ENCODE data around the gene CNOT2. TPM values are rescaled to one million over a fixed set of nuclear protein-coding genes. Genes with fewer than 3 reads are reported as not detected.
"Not testable (repeated sequence)": the region's sequence is repeated elsewhere in the genome, so short reads cannot be mapped to it uniquely, and the experiment has no call there.

CNOT2 gene
- total RNA-seq, 6 donors from 2014 or later: 44.1 to 188 (median 98.7) TPM

DNA sequence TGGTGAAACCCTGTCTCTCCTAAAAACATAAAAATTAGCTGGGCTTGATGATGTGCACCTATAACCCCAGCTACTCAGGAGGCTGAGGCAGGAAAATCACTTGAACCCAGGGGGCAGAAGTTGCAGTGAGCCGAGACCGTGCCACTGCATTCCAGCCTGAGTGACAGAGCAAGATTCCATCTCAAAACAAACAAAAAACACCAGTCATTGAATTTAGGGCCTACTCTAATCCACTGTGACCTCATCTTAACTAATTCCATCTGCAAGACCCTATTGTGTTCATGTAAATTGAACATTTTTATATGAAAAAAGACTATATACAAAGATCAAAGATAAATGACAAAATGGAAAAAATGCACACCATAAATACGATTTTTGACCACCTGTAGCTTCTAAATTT, 140.7 kb downstream of the CNOT2 start:
- WGBS, 2 donors: 81 to 84% methylated on average over 3 of the region's 3 CpGs
- no peaks in the 10 kb centered on the region for H3K4me1 ChIP-seq

DNA sequence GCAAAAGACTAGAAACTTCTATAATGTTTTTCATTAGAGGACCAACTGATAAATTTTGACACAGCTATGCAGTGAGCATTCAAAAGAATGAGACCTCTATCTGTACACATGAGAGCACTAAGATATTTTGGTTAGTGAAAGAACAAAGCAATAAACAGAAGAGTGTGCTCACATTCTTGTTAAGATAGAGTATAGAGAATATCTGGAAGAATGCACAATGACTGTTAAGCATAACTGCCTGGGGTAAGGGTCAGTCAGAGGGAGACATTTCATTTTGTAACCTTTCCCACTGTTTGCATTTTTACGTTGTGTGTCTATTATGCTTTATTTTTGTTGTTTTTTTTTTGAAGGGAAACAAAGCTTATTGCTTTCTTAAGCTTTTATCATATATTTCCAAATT, 143.5 kb downstream of the CNOT2 start:
- WGBS, 2 donors: 77 to 98% methylated on average over 1 of the region's 1 CpG
- Histone ChIP-seq H3K27me3 (no peaks in the 10 kb centered on the region), H3K4me1 (no peaks in the 10 kb centered on the region), H3K4me3 (no peak overlapping the region), H3K36me3 (no peaks in the 10 kb centered on the region), H3K9me3 (peaks cover 0 to 5% (median 0%) of the 10 kb centered on the region in 4 donors), H3K27ac (no peak overlapping the region)
- TF ChIP-seq POLR2AphosphoS5 (IDR thresholded peaks at IDR 0.05) (no peak), EP300 (IDR thresholded peaks at IDR 0.05) (no peak), POLR2A (IDR thresholded peaks at IDR 0.05) (no peak)
- TF ChIP-seq, protein P1, sequence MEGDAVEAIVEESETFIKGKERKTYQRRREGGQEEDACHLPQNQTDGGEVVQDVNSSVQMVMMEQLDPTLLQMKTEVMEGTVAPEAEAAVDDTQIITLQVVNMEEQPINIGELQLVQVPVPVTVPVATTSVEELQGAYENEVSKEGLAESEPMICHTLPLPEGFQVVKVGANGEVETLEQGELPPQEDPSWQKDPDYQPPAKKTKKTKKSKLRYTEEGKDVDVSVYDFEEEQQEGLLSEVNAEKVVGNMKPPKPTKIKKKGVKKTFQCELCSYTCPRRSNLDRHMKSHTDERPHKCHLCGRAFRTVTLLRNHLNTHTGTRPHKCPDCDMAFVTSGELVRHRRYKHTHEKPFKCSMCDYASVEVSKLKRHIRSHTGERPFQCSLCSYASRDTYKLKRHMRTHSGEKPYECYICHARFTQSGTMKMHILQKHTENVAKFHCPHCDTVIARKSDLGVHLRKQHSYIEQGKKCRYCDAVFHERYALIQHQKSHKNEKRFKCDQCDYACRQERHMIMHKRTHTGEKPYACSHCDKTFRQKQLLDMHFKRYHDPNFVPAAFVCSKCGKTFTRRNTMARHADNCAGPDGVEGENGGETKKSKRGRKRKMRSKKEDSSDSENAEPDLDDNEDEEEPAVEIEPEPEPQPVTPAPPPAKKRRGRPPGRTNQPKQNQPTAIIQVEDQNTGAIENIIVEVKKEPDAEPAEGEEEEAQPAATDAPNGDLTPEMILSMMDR (IDR thresholded peaks at IDR 0.05): no peak
- ATAC-seq (ENCODE audit: low FRiP score in 2 of 2) (no peak), DNase-seq (no peak)

More for the DNA sequence above, 140.7 kb downstream of the CNOT2 start:
- Histone ChIP-seq H3K36me3 (no peaks in the 10 kb centered on the region), H3K4me3 (no peak overlapping the region), H3K9me3 (no peaks in the 10 kb centered on the region), H3K27ac (no peak overlapping the region), H3K27me3 (no peaks in the 10 kb centered on the region)
- TF ChIP-seq POLR2A (IDR thresholded peaks at IDR 0.05): no peak
- TF ChIP-seq, protein P1 (IDR thresholded peaks at IDR 0.05): no peak
- ATAC-seq (ENCODE audit: low FRiP score in 2 of 2) (no peak), DNase-seq (no peak)

DNA sequence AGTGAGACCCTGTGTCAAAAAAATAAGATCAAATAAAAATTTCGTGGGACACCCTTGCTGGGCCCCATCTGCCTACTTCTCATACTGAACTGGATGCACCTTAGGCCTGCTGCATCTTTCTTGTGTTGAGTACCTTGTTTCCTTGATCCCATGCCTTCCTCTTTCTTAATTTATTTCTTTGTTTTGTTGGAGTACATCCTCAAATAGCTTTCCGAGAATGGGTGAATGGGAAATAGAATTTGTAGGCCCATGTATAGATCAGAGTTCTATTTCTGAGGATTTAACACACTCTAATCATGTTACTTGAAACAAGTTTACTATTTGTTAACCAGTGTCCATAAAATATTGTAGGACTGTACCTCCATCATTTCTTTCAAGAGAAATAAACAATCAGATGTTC, 146.4 kb downstream of the CNOT2 start:
- H3K4me1 ChIP-seq: no peaks in the 10 kb centered on the region
- no peaks in the 10 kb centered on the region for H3K27me3 ChIP-seq
- H3K27ac ChIP-seq: no peak overlapping the region
- ATAC-seq (ENCODE audit: low FRiP score in 2 of 2) (no peak), DNase-seq (no peak)
- 92% methylated on average over 2 of the region's 2 CpGs for WGBS, 2 donors
- TF ChIP-seq POLR2AphosphoS5 (IDR thresholded peaks at IDR 0.05): no peak
- TF ChIP-seq, protein P1 (IDR thresholded peaks at IDR 0.05): no peak
- TF ChIP-seq EP300 (IDR thresholded peaks at IDR 0.05): no peak
- no peak for TF ChIP-seq POLR2A (IDR thresholded peaks at IDR 0.05)
- H3K36me3 ChIP-seq: no peaks in the 10 kb centered on the region
- H3K9me3 ChIP-seq: peaks cover 0 to 5% (median 0%) of the 10 kb centered on the region in 4 donors
- no peak overlapping the region for H3K4me3 ChIP-seq

DNA sequence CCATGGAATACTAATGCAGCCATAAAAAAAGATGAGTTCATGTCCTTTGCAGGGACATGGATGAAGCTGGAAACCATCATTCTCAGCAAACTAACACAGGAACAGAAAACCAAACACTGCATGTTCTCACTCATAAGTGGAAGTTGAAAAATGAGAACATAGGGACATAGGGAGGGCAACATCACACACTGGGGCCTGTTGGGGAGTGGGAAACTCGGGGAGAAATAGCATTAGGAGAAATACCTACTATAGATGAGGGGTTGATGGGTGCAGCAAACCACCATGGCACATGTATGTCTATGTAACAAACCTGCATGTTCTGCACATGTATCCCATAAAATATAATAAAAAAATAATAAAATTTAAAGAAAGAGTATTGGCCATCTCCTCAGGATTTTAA, 149.4 kb downstream of the CNOT2 start:
- not testable (repeated sequence) for H3K4me3 ChIP-seq; H3K36me3 ChIP-seq; H3K27me3 ChIP-seq; H3K4me1 ChIP-seq; DNase-seq; H3K9me3 ChIP-seq; ATAC-seq (ENCODE audit: low FRiP score in 2 of 2); H3K27ac ChIP-seq
- 62 to 68% methylated on average over 1 of the region's 1 CpG for WGBS, 2 donors

DNA sequence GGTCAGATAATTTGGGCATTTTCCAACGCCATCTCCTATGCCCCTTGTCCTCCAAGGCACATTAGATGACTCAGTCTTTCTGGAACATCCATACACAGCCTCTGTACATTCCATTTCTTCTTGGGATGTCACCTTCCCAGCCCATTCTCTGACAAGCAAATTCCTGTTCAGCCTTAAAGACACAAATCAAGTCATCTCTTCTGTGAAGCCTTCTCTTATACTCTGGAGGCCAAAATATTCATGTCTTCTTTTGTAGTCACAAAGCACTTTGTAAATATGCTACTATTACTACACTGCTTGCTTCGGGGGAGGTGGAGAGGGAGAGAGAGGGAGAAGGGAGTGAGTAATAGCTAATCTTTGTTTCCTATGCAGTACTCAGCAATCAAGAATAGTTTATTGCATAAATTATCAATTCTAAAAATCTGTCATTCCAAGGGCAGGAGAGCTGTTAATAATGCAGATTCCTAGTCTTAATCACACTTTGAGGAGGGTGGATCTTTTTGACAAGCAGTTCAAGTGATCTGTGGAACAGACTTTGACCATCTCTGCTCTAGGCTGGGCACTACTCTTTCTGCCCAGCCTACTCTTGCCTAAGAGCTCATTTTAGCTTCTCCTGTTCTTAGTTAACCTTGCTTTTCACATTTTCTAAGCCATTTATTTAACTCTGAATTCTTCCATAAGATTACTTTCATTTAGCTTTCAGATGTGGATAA, 150.7 kb downstream of the CNOT2 start:
- Histone ChIP-seq H3K27ac (no peak overlapping the region), H3K27me3 (no peaks in the 10 kb centered on the region), H3K9me3 (peaks cover 0 to 5% (median 0%) of the 10 kb centered on the region in 4 donors), H3K4me1 (no peaks in the 10 kb centered on the region), H3K36me3 (no peaks in the 10 kb centered on the region), H3K4me3 (no peak overlapping the region)
- 72 to 76% methylated on average over 2 of the region's 2 CpGs for WGBS, 2 donors
- ATAC-seq (ENCODE audit: low FRiP score in 2 of 2): no peak
- no peak for DNase-seq
- TF ChIP-seq EP300 (IDR thresholded peaks at IDR 0.05) (no peak), POLR2A (IDR thresholded peaks at IDR 0.05) (no peak), POLR2AphosphoS5 (IDR thresholded peaks at IDR 0.05) (no peak)
- TF ChIP-seq, protein P1 (IDR thresholded peaks at IDR 0.05): no peak

All from upper lobe of left lung (tissue), 6 donors.